Fibroblast of pulmonary artery (primary cell): ENCODE data around the gene KCNIP4.
A peak's percentile ranks its signal among the peaks of the same experiment; 100 is the strongest.

Experiments used
- DNase-seq: peaks from one replicate; pipeline ENCODE4 v3.0.0-alpha.2; 2010; ENCODE audit warnings: low read depth
- H3K4me3 ChIP-seq: replicated peaks from 2 replicates; pipeline ENCODE4 v1.5.1; 2011; ENCODE audit warnings: low read depth, mild to moderate bottlenecking, control low read depth, low read length, moderate library complexity
- TF ChIP-seq, protein P1 (sequence below): IDR thresholded peaks from 2 replicates; pipeline ENCODE4 v1.5.1; 2011; ENCODE audit warnings: mild to moderate bottlenecking, control low read depth, low read length, inconsistent platforms; ENCODE audit errors: missing control alignments

Gene KCNIP4

DNA sequence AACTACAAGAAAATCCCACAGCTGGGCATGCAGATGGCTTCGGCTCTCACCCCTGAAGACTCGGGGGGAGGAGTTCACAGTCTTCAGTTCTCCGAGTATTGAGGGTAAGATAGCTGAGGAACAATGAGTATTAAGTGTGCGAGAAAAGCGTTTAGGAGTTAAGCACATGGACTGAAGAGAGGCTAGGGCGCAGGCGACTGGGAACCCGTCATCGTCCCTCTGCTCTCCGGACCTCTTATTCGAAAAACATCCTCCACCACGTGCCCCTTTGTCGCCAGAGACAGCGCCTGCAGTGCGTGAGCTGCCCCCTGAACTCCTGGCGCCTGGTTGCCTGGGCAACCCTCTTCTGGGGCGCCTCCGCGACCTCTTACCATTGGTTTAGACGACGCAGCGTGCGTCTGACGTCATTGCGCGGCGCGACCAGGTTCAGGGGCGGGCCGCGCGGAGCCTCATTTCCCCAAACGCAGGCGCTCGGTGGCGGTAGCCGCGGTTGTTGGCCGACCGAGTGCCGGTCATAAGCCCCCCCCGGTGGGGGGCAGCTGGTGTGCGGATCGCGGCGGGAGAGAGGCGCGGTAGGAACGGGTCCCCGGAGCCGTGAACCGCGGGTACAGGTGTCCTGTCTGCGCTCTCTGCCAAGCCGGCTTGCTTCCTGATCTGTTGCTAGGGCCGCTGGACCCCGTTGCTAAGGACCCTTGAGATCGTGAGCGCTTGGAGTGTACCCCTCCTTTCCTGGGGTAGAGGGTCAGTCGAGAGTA, 1248.4 kb downstream of the KCNIP4 start, which contains the start of gene PACRGL:
PACRGL (plus strand) TSS at position 452 of the 755 bp plus-strand sequence. CDS start 4,024 bp downstream, outside the sequence.
- TF ChIP-seq, protein P1, sequence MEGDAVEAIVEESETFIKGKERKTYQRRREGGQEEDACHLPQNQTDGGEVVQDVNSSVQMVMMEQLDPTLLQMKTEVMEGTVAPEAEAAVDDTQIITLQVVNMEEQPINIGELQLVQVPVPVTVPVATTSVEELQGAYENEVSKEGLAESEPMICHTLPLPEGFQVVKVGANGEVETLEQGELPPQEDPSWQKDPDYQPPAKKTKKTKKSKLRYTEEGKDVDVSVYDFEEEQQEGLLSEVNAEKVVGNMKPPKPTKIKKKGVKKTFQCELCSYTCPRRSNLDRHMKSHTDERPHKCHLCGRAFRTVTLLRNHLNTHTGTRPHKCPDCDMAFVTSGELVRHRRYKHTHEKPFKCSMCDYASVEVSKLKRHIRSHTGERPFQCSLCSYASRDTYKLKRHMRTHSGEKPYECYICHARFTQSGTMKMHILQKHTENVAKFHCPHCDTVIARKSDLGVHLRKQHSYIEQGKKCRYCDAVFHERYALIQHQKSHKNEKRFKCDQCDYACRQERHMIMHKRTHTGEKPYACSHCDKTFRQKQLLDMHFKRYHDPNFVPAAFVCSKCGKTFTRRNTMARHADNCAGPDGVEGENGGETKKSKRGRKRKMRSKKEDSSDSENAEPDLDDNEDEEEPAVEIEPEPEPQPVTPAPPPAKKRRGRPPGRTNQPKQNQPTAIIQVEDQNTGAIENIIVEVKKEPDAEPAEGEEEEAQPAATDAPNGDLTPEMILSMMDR = no peak
- peak within 1 kb of the TSS; percentile 70 for H3K4me3 ChIP-seq
- peak; percentile 95 for DNase-seq

DNA sequence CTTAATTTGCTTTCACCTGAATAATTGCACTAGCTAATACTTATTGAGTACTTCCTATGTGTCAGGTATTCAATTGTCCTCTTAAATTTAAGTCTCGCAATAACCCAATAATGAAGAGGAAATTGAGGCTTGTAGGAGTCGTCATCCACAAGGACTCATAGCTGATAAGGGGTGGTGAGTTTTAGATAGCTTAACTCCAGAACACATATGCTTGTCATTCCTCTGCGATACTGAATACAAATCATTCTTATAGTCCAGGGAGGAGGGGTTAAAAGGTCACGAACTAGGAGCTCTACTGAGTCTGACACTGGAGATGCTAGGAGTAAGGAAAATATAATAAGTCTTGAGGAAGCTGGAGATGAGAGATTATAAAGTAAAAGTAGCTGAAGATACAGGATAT, 1249.8 kb downstream of the KCNIP4 start:
- TF ChIP-seq, protein P1 = no peak
- no peak overlapping the region for H3K4me3 ChIP-seq
- DNase-seq = no peak

DNA sequence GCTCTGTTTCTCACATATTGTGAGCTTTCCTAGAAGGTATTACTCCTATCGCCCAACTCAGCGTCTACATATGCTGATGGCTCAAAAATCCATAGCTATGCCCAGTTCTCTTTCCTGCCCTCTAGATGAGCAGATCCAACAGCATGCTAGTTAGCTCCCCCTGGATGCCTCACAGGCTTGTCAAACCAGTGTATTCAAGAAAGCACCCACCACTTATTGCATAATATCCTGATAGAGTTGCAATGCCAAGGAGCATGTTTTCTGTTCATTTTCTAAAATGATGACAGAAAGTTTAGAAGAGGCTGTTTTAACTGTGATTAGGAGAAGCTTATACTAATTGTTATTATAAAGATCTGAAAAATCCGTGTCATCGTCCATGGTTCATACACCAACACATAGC, 1250.2 kb downstream of the KCNIP4 start:
- H3K4me3 ChIP-seq = no peak overlapping the region
- peak; percentile 77 for DNase-seq
- TF ChIP-seq, protein P1 = peak; percentile 34

DNA sequence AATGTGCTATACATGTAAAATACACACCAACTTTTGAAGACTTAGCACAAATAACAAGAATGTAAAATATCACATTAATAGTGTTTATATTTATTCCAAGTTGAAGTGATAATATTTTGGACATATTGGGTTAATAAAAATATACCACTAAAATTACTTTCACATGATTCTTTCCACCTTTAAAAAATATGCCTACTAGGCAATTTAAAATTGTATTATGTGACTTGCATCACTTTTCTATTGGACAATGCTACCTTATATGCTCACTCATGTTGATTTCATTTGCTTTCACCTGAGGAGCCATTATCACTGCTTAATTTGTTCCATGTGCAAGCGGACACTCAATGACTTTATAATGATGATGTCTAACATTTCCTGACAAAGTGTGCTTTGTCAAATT, 1251.8 kb downstream of the KCNIP4 start:
- TF ChIP-seq, protein P1 = no peak

DNA sequence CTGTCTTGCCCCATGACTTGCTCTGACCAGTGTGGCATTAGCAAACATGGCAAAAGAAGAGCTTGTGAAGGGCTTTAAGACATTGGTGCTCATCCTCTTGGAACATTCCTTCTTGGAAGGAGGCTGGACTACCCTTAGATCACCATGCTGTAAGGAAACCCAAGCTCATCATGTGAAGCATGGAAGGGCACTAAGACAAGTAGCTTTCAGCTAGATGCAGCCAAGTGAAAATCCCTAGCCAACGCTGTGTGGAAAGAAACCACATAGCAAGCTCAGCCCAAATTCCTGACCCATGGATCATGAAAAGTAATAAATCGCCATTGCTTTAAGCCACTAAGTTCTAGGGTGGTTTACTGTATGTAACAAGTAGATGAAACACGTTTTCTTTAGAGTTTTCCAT, 1260.7 kb downstream of the KCNIP4 start:
- H3K4me3 ChIP-seq = no peak overlapping the region
- DNase-seq = peak; percentile 57
- TF ChIP-seq, protein P1 = no peak

More for the DNA sequence above, 1251.8 kb downstream of the KCNIP4 start:
- no peak for DNase-seq
- no peak overlapping the region for H3K4me3 ChIP-seq

DNA sequence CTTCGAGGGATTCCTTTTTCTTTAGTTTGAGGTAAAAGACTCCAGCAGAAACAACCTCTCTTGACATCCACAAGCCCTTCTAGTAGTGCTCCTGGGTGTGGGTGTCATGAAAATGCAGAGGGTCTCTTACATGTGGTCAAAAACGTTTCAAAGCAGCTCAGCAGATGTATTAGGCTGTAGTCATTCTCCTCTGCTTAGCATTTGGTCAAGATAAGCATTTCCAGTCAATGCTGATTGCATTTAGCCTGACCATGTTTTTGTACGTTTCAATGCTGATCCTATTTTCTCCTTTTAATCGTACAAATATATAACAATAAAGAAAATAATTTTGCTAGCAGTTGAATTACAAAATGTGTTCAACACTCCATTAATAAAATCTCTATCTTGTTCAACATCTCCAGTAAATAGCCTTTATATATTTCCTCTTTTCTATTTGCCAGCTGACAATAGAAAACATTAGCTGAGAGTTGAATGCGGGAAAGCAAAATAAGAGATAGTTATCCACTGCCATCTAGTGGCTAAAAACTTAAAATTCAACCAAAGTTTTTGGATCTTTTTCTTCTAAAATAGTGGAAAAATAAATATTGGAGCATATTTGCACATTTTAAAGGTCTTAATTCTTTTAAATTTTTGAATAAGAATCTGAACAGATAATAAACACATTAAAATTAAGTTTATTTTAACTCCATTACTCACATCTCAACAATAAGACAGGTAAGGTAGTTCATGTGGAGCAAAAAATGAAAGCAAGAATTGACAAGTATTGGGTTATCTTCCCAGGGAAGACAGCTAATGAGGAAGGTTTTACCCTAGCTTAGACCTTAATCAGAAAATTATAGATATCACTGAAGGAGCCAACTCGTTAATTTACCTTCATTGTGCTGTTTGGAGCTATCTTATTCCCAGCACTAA, 1263.5 kb downstream of the KCNIP4 start:
- DNase-seq = peak; percentile 55
- TF ChIP-seq, protein P1 = peak; percentile 48
- H3K4me3 ChIP-seq = no peak overlapping the region
